Smooth muscle cell (in vitro differentiated cells): ENCODE measurements around the gene MYB. TPM values are rescaled to one million over a fixed set of nuclear protein-coding genes. Genes with fewer than 3 reads are reported as not detected.

ENCODE experiments used
- DNase-seq: peaks from one replicate; lab custom pipeline; 2025; ENCODE audit not compliant: unreplicated experiment; lab: John Stamatoyannopoulos, UW
- H2AFZ ChIP-seq: fragments of 200-600 bp; sonication (generic); 2 replicates; pipeline ENCODE4 v1.6.0; 2016; ENCODE audit warnings: antibody characterized with exemption, low read depth, mild to moderate bottlenecking
- H3F3A ChIP-seq: fragments of 200-600 bp; sonication (generic); 2 replicates; pipeline ENCODE4 v1.6.0; 2017; ENCODE audit warnings: antibody characterized with exemption, low read depth
- H3K27ac ChIP-seq: fragments of 200-600 bp; sonication (generic); 2 replicates; pipeline ENCODE4 v1.5.1; 2016; ENCODE audit warnings: low read depth, mild to moderate bottlenecking
- H3K27me3 ChIP-seq: fragments of 200-600 bp; sonication (generic); 2 replicates; pipeline ENCODE4 v1.6.1; 2016; ENCODE audit warnings: low read depth, mild to moderate bottlenecking
- H3K36me3 ChIP-seq: fragments of 200-600 bp; sonication (generic); 2 replicates; pipeline ENCODE4 v1.5.1; 2016; ENCODE audit warnings: low read depth
- H3K4me1 ChIP-seq: fragments of 200-600 bp; sonication (generic); 2 replicates; pipeline ENCODE4 v1.5.1; 2016; ENCODE audit warnings: low read depth
- H3K4me2 ChIP-seq: fragments of 200-600 bp; sonication (generic); 2 replicates; pipeline ENCODE4 v1.6.0; 2016; ENCODE audit warnings: mild to moderate bottlenecking
- H3K4me3 ChIP-seq: fragments of 200-600 bp; sonication (generic); 2 replicates; pipeline ENCODE4 v1.5.1; 2016; ENCODE audit warnings: mild to moderate bottlenecking
- H3K79me2 ChIP-seq: fragments of 200-600 bp; sonication (generic); 2 replicates; pipeline ENCODE4 v1.6.0; 2016; ENCODE audit warnings: low read depth, mild to moderate bottlenecking
- H3K9ac ChIP-seq: fragments of 200-600 bp; sonication (generic); 2 replicates; pipeline ENCODE4 v1.6.0; 2016; ENCODE audit warnings: low read depth
- H3K9me3 ChIP-seq: fragments of 200-600 bp; sonication (generic); replicated peaks from 2 replicates; pipeline ENCODE4 v1.5.1; 2016; ENCODE audit warnings: low read depth
- H4K20me1 ChIP-seq: fragments of 200-600 bp; sonication (generic); 2 replicates; pipeline ENCODE4 v1.6.0; 2016; ENCODE audit warnings: low read depth
- CTCF ChIP-seq: fragments of 200-600 bp; sonication (generic); IDR thresholded peaks from 2 replicates; pipeline ENCODE4 v1.5.1; 2017; ENCODE audit warnings: borderline replicate concordance, mild to moderate bottlenecking, antibody characterized with exemption; ENCODE audit not compliant: insufficient read depth, poor library complexity, severe bottlenecking
- WGBS: methylation state at CpG from one replicate; pipeline ENCODE4 v1.1.7; 2016; ENCODE audit warnings: low lambda C conversion rate; 5-methylcytosine and 5-hydroxymethylcytosine counted together
- polyA plus RNA-seq: library from polyadenylated mRNA; unstranded; fragments of >200 nt; fragmentation: Nextera tagmentation; extraction: Ambion mirVana; gene quantifications from 2 replicates; pipeline ENCODE4 v1.2.1, GENCODE V29; 2016
- total RNA-seq: library from RNA; depleted of rRNA; stranded (reverse); fragments of >200 nt; gene quantifications from 2 replicates; pipeline ENCODE4 v1.2.3, GENCODE V29; 2014

MYB gene
- total and polyA plus RNA-seq, 2 experiments from 2014 or later, result 0.25 to 1.2 TPM

- H3K79me2 ChIP-seq, result no peaks in the 10 kb centered on the region
- H3K9ac ChIP-seq, result no peak overlapping the region
- TF ChIP-seq CTCF, result no peak
- no peaks in the 10 kb centered on the region for H3K9me3 ChIP-seq
- H3F3A ChIP-seq, result no peaks in the 10 kb centered on the region
- WGBS, result 96% methylated on average over 6 of the region's 6 CpGs
- no peaks in the 10 kb centered on the region for H3K36me3 ChIP-seq
- H2AFZ ChIP-seq, result no peak overlapping the region
- no peak for DNase-seq
- no peak overlapping the region for H3K4me3 ChIP-seq
- no peaks in the 10 kb centered on the region for H3K4me1 ChIP-seq
- no peaks in the 10 kb centered on the region for H4K20me1 ChIP-seq
- peaks cover 5% of the 10 kb centered on the region for H3K27me3 ChIP-seq
- no peak overlapping the region for H3K27ac ChIP-seq
- no peak overlapping the region for H3K4me2 ChIP-seq
Measured at GRCh38 chr6:135228486-135228885, 47.4 kb downstream of the MYB start.

DNA sequence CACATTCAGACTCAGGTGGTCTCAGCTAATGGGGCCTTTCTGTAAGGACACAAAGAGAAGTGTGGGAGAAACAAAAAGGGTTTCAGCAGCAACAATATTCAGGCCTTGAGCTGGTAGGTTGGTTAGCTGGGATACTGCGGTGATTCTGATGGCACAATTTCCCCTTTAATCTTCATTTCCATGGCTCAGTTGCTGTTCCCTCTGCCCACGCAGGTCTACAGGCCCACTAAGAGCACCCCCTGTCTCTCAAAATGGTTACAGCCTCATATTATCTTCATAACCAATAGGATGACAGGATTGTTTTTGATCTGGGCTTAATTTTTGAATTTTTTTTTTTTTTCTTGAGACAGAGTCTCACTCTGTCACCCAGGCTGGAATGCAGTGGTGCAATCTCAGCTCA is 48.9 kb downstream of the MYB start:
- 96% methylated on average over 2 of the region's 2 CpGs for WGBS
- no peak overlapping the region for H3K4me3 ChIP-seq
- no peaks in the 10 kb centered on the region for H3K4me1 ChIP-seq
- H2AFZ ChIP-seq, result no peak overlapping the region
- TF ChIP-seq CTCF, result no peak
- H3K4me2 ChIP-seq, result no peak overlapping the region
- H3K36me3 ChIP-seq, result no peaks in the 10 kb centered on the region
- H3F3A ChIP-seq, result no peaks in the 10 kb centered on the region
- H3K9me3 ChIP-seq, result no peaks in the 10 kb centered on the region
- H3K27me3 ChIP-seq, result peaks cover 5% of the 10 kb centered on the region
- no peak overlapping the region for H3K27ac ChIP-seq
- no peaks in the 10 kb centered on the region for H3K79me2 ChIP-seq
- no peaks in the 10 kb centered on the region for H4K20me1 ChIP-seq
- no peak for DNase-seq
- H3K9ac ChIP-seq, result no peak overlapping the region

DNA sequence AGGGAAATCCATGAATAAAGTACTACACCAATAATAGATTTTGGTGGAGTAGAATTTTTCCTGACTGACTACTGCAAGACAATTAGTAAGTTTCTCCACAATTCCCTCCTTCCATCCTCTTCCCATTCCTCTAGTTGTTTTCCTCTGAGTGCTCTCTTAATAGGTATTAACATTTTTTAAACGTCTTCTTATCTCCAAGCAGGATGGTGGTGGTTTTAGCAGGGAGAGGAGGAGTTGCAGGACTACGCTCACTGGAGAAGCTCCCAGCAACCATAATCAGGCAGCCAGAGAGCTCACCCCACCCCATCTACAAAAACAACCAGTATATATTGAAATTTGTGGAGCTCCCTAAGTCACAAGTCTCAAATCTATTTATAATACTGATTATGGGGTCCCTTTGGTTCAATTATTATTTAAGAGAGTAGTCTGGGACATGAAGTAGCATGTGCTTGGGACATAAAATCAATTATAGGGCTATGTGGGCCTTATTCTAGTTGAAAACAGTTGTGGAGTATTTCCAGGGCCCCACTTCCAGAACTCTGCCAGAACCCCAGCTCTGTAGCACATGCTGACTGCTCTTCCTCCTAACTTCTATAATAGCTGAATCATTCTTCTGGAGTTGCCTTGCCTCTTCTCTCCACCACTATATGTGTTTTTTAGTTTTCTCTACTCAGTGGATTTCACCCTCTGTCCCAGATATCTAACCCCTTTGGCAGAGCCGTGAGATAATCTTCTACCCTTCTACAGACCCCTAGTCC is 49.8 kb downstream of the MYB start:
- Histone ChIP-seq H3K4me3 (no peak overlapping the region), H3K9me3 (no peaks in the 10 kb centered on the region), H3K36me3 (no peaks in the 10 kb centered on the region), H3K9ac (no peak overlapping the region), H3K4me2 (no peak overlapping the region), H4K20me1 (no peaks in the 10 kb centered on the region), H3K27me3 (peaks cover 3% of the 10 kb centered on the region), H2AFZ (no peak overlapping the region), H3K79me2 (no peaks in the 10 kb centered on the region), H3K27ac (no peak overlapping the region), H3K4me1 (no peaks in the 10 kb centered on the region), H3F3A (no peaks in the 10 kb centered on the region)
- TF ChIP-seq CTCF, result no peak
- DNase-seq, result no peak
- WGBS, result 32% methylated on average over 3 of the region's 3 CpGs

- Histone ChIP-seq H3K27me3 (no peaks in the 10 kb centered on the region), H3K9me3 (no peaks in the 10 kb centered on the region), H3K27ac (no peak overlapping the region), H3K9ac (no peak overlapping the region), H3K4me2 (no peak overlapping the region), H3F3A (no peaks in the 10 kb centered on the region), H3K79me2 (no peaks in the 10 kb centered on the region), H3K4me1 (no peaks in the 10 kb centered on the region), H4K20me1 (no peaks in the 10 kb centered on the region), H2AFZ (no peak overlapping the region), H3K4me3 (no peak overlapping the region), H3K36me3 (no peaks in the 10 kb centered on the region)
- TF ChIP-seq CTCF, result no peak
- DNase-seq, result no peak
- WGBS, result 97% methylated on average over 1 of the region's 1 CpG
Measured at GRCh38 chr6:135231469-135231844, 50.3 kb downstream of the MYB start.
